GM10266 (cell line): ENCODE results near the gene WWOX.

Experiments used
- DNase-seq: peaks from one replicate; pipeline ENCODE4 v3.0.0; 2012; ENCODE audit errors: extremely low spot score
- TF ChIP-seq, protein P1 (sequence below): IDR thresholded peaks from 2 replicates; pipeline ENCODE4 v1.5.1; 2012; ENCODE audit warnings: mild to moderate bottlenecking, low read depth; ENCODE audit not compliant: control insufficient read depth, insufficient read depth; ENCODE audit errors: missing control alignments

Gene WWOX

DNA sequence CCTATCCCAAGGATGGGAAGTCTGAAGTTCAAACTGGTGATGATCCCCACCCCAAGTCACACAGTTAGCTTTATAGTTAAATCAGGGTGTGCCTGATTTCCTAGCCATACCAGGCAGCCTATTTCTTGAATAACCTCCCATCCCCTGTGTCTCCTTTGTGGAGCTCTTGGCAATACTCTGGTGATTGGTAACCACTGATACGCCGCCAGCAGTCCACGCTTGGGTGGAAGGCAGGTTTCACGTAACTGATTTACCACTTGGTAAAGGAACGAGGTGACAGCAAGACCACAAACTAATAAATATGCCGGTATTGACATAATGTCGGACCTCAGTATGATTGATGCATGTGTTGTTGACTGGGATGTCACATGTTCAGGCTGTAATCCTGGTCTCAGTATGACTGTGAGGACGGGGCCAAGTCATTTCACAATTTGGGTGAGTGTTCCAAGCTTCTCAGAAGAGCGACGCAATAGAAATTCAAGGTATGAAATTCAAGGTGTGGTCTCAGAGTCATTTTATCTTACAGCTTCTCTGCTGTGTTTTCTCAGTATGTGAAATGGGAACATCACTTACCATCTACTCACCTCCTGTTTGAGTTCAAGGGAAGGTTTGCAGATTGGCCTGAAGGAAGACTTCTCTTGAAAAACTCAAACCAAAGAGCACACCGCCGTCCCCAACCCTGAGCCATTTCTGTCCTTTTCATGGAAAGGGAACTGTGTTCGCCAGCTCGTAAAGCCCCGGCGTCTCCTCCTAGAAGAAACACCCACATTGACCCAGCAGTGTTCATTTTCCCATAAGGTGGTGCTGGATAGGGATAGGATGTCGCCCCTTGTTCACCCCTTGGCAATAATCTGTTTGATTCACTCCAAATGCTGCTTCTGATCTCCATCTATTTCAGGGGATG is 678.9 kb downstream of the WWOX start:
- DNase-seq = no peak
- TF ChIP-seq, protein P1, sequence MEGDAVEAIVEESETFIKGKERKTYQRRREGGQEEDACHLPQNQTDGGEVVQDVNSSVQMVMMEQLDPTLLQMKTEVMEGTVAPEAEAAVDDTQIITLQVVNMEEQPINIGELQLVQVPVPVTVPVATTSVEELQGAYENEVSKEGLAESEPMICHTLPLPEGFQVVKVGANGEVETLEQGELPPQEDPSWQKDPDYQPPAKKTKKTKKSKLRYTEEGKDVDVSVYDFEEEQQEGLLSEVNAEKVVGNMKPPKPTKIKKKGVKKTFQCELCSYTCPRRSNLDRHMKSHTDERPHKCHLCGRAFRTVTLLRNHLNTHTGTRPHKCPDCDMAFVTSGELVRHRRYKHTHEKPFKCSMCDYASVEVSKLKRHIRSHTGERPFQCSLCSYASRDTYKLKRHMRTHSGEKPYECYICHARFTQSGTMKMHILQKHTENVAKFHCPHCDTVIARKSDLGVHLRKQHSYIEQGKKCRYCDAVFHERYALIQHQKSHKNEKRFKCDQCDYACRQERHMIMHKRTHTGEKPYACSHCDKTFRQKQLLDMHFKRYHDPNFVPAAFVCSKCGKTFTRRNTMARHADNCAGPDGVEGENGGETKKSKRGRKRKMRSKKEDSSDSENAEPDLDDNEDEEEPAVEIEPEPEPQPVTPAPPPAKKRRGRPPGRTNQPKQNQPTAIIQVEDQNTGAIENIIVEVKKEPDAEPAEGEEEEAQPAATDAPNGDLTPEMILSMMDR = no peak

DNA sequence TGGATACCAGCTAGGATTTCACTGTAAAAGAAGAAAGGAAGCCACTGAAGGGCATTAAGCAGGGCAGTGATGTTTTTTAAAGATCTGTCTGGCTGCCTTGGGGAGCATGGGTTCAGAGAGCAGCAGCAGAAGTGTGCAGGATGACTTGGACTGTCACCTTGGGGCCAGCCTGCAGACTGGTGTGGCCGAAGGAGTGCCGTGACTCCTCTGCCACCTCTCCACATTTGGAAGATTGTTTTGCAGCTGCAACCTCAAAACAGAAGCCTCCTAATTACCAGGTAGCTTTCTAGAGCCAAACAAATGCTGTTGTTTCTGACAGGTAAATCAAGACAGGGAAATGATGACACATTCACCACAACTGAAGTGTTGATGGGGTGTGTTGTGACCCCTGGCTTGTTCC is 681.4 kb downstream of the WWOX start:
- TF ChIP-seq, protein P1 = no peak
- no peak for DNase-seq

DNA sequence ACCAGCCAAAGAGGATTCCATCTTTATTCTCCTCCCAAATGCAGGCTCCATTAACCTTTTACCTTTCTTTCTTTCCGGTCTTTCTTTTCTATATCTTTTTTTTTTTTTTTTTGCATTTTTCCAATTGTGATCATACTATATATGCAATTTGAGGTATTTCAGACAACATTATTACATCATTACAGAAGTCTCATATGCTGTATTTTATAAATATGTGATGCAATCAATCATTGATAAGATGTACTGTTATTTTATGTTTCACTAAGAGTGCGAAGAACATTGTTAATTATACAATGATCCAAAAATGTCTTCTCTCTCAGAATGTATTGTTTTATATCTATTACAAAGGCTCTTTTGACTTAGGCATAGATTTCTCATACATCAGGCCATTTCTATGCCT is 683.1 kb downstream of the WWOX start:
- TF ChIP-seq, protein P1 = no peak
- DNase-seq = no peak

DNA sequence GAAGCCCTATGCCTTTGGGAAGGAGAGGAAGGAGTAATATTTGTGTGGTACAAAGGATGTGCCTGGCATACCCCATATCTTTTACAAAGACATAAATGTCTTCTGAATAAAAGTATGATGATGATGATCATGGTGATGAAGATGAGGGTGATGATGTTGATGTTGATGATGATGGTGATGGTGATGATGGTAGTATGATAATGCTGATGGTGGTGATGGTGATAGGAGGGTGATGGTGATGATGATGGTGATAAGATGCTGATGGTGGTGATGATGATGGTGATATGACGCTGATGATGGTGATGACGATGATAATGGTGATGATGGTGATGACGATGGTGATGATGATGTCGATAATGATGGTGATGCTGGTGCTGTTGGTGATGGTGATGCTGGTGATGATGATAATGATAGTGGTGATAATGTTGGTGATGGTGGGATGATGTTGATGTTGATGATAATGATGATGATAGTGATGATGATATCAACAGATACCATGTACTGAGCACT is 684.2 kb downstream of the WWOX start:
- DNase-seq = no peak
- TF ChIP-seq, protein P1 = no peak

DNA sequence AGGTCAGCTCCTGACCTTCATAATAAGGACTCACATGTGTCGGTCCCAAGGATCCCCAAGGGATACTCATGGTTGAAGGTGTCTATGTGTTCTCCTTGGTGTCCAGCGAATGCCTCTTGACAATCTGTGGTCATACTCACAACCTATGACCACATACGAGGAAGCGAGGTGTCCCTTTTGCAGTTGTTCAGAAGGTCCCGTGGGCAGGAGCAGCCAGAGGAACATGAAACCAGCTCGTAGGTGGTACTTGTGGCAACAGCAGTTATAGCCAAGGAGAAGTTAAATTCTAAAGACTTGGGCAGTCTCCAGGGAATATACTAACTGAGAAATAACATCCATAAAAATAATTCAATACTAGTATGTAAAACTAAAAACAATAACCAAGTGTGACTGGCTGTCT is 685.3 kb downstream of the WWOX start:
- TF ChIP-seq, protein P1 = no peak

DNA sequence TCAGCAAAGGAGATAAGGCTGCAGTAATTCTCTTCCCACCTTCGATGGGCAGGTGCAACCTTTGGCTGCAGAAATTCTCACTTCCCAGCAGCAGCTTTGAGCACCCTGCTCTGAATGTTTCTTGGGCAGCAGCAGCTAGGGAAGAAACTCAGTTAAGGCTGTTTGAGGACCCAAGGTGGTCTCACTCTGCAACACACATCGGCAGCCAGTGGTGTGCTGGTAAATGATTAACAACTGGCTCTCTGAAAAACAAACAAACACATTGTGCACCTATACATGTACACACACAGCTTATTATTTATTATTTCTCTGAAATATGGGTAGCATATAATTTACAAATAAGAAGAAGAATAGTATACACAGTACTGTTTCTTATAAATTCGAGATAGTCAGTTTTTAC is 685.8 kb downstream of the WWOX start:
- DNase-seq = no peak
- TF ChIP-seq, protein P1 = no peak

More for the DNA sequence above, 685.3 kb downstream of the WWOX start:
- no peak for DNase-seq

DNA sequence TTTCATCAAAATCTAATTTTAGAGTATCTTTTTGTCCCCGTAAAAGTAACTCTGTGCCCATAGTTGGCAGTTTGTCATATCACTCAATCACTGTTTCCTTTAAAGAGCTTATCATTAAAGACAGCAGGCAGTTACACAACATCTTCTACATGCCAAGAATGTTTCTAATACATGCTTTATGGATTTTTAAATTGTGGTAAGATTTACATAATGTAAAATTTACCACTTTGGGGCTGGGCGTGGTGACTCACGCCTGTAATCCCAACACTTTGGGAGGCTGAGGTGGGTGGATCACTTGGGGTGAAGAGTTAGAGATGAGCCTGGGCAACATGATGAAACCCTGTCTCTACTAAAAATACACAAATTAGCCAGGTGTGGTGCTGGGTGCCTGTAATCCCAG is 687.2 kb downstream of the WWOX start:
- no peak for DNase-seq
- TF ChIP-seq, protein P1 = no peak
